T-cell (primary cell): Measurements from ENCODE around the gene INSRR. TPM values are rescaled to one million over a fixed set of nuclear protein-coding genes. Genes with fewer than 3 reads are reported as not detected.

Source experiments
- ATAC-seq, 4 experiments: fragments of 200-7000 bp in 3 of 4; fragments of 150-1000 bp in 1 of 4; cut with Tn5 transposase; replicated peaks in 1 of 4; 1 replicate in 3 of 4; 2 replicates in 1 of 4; pipeline ENCODE4 v1.10.0; 2021; ENCODE audit warnings: moderate library complexity in 3 of 4, mild to moderate bottlenecking in 2 of 4, moderate number of reproducible peaks in 1 of 4
- CTCF ChIA-PET, 2 donors: fragments of 300-600 bp; sonication (Branson Sonifier 250); formaldehyde crosslinking; loops; one replicate each; lab custom pipeline; 2022; ENCODE audit warnings: antibody characterized with exemption in 2 of 2; lab: Charles Lee
- POLR2A ChIA-PET, 2 donors: fragments of 300-600 bp; sonication (Branson Sonifier 250); formaldehyde crosslinking; loops; one replicate each; lab custom pipeline; 2022; ENCODE audit warnings: antibody characterized with exemption in 2 of 2; lab: Charles Lee
- DNase-seq, 35 experiments: peaks; one replicate each; pipeline versions ENCODE4 v3.0.0 to v3.0.0-alpha.2; 2013 to 2023
- H3K27ac ChIP-seq: one replicate; pipeline ENCODE4 v1.5.1; 2013; ENCODE audit warnings: low read length
- H3K27me3 ChIP-seq, 2 experiments: replicated peaks in 1 of 2; 1 replicate in 1 of 2; 2 replicates in 1 of 2; pipeline versions ENCODE4 v1.6.1 to v1.7.0; 2013; ENCODE audit warnings: low read length in 1 of 2, mixed read lengths in 1 of 2; ENCODE audit not compliant: control insufficient read depth in 2 of 2, insufficient read depth in 2 of 2; ENCODE audit errors: extremely low read depth in 1 of 2
- H3K36me3 ChIP-seq, 2 donors: 1 replicate in 1 of 2; 2 replicates in 1 of 2; pipeline versions ENCODE4 v1.6.1 to v1.7.0; 2013; ENCODE audit warnings: low read length in 1 of 2; ENCODE audit not compliant: control insufficient read depth in 2 of 2, insufficient read depth in 1 of 2; ENCODE audit errors: extremely low read depth in 1 of 2
- H3K4me1 ChIP-seq, 2 experiments: 1 replicate in 1 of 2; 2 replicates in 1 of 2; pipeline versions ENCODE4 v1.6.1 to v1.7.0; 2013; ENCODE audit warnings: low read length in 2 of 2, mixed read lengths in 1 of 2; ENCODE audit not compliant: insufficient read depth in 2 of 2, control insufficient read depth in 1 of 2; ENCODE audit errors: extremely low read depth in 1 of 2
- H3K4me3 ChIP-seq, 2 donors: 1 replicate in 1 of 2; 2 replicates in 1 of 2; pipeline versions ENCODE4 v1.5.1 to v1.7.0; 2013; ENCODE audit warnings: mild to moderate bottlenecking in 2 of 2, low read length in 1 of 2, moderate library complexity in 1 of 2; ENCODE audit not compliant: control insufficient read depth in 1 of 2; ENCODE audit errors: extremely low read depth in 1 of 2
- H3K9me3 ChIP-seq: 2 replicates; pipeline ENCODE4 v1.7.0; 2013
- H3K27ac Mint-ChIP-seq, 2 donors: one replicate each; pipeline ENCODE4 v1.8.0; 2020 to 2021; ENCODE audit warnings: mild to moderate bottlenecking in 2 of 2, mixed read lengths in 2 of 2
- H3K27me3 Mint-ChIP-seq, 2 donors: one replicate each; pipeline ENCODE4 v1.8.0; 2021 to 2022; ENCODE audit warnings: mixed read lengths in 2 of 2
- H3K36me3 Mint-ChIP-seq: one replicate; pipeline ENCODE4 v1.8.0; 2021; ENCODE audit warnings: mixed read lengths
- H3K4me1 Mint-ChIP-seq, 3 donors: one replicate each; pipeline ENCODE4 v1.8.0; 2020 to 2022; ENCODE audit warnings: mixed read lengths in 3 of 3, mild to moderate bottlenecking in 1 of 3
- H3K4me3 Mint-ChIP-seq, 3 donors: one replicate each; pipeline ENCODE4 v1.8.0; 2020 to 2022; ENCODE audit warnings: mild to moderate bottlenecking in 3 of 3, mixed read lengths in 3 of 3, moderate library complexity in 3 of 3
- H3K9me3 Mint-ChIP-seq, 3 donors: one replicate each; pipeline ENCODE4 v1.8.0; 2020 to 2022; ENCODE audit warnings: mixed read lengths in 3 of 3
- WGBS: methylation state at CpG from one replicate; pipeline ENCODE4 v1.1.5; 2013; ENCODE audit warnings: missing lambda C conversion rate; ENCODE audit not compliant: insufficient coverage; 5-methylcytosine and 5-hydroxymethylcytosine counted together
- total RNA-seq, 35 experiments: library from RNA in 6 of 35; stranded (reverse) in 6 of 35; fragments of 120-200 nt in 1 of 35; gene quantifications; one replicate each; pipeline versions ENCODE4 v1.2.1 to v1.2.4 and lab custom pipeline; 2013 to 2026

INSRR gene
- total RNA-seq, 5 donors from 2014 or later (not counting 1 experiment from before 2014, with no cell fraction given), result 0.07 TPM; not detected in 4

DNA sequence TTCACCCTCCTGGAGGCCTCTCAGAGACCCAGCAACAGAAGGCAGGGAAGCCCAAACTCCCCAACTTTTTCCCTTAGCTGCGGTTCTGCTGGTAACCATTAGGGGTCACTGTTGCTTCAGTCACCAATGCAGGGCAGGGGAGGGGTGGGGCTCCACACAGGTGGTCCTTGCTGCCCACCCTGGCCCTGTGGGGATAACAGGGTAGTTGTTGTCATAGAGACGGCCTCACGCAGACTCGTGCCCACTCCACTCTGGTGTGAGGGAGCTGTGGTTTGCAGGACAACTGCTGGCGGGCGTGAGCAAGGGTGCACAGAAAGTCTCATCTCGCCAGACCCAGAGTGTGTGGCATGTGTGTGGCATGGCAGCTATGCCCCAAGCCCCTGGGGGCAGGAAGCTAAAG, 19.9 kb downstream of the INSRR start:
- H3K27me3 Mint-ChIP-seq, result peaks cover 41 to 49% of the 10 kb centered on the region in 2 donors
- no peaks in the 10 kb centered on the region for H3K9me3 ChIP-seq
- no peaks in the 10 kb centered on the region for H3K9me3 Mint-ChIP-seq
- H3K36me3 ChIP-seq, result no peaks in the 10 kb centered on the region
- H3K27me3 ChIP-seq, result peaks cover 0 to 75% of the 10 kb centered on the region in 2 experiments
- H3K4me1 Mint-ChIP-seq, result peaks cover 13 to 20% (median 17%) of the 10 kb centered on the region in 3 donors
- H3K36me3 Mint-ChIP-seq, result peaks cover 2% of the 10 kb centered on the region
- POLR2A ChIA-PET, result no interaction called here
- CTCF ChIA-PET, result interaction anchor here (0.5 to 3.5 kb wide), 24 partner anchors 9 to 236 kb away, joined by 3 to 27 read pairs (median 5); partner anchors contain the start of genes INSRR (in 2 of the 2), NTRK1 (in 2 of the 2), SH2D2A (in 2 of the 2) and LRRC71 (in 1 of the 2)
- no peak overlapping the region for H3K27ac ChIP-seq
- ATAC-seq (peak; percentile 62 to 67 (median 64)), DNase-seq (peak in 23 of 35 experiments; percentile 18 to 73 (median 40))
- WGBS, result 39% methylated on average over 7 of the region's 7 CpGs
- no peak overlapping the region for H3K27ac Mint-ChIP-seq
- H3K4me3 ChIP-seq, result no peak overlapping the region
- no peak overlapping the region for H3K4me3 Mint-ChIP-seq
- H3K4me1 ChIP-seq, result peaks cover 0 to 16% of the 10 kb centered on the region in 2 experiments

DNA sequence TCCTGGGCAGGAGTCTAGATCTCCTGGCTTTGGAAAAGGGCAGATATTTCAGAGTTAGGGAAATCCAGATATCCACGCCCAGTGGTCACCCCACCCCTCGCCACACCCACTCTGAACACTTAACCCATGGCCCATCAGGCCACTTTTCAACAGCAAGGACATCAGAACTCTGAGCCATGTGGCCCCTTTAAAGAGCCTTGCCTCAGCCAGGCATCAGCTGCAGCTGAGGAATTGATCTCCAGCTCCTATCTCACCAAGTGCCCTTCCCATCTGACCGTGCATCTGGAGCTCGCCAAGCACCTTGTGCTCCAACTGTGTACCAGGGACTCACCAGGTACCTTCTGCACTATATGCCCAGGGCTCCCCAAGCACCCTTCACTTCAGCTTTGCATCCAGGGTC, 22.0 kb downstream of the INSRR start:
- no peaks in the 10 kb centered on the region for H3K9me3 ChIP-seq
- no peak overlapping the region for H3K27ac ChIP-seq
- H3K36me3 ChIP-seq, result no peaks in the 10 kb centered on the region
- ChIA-PET CTCF (interaction anchor here (0.6 to 3.5 kb wide), 9 partner anchors 12 to 235 kb away, joined by 3 to 27 read pairs (median 4); partner anchors contain the start of genes INSRR (in 2 of the 2) and NTRK1 (in 2 of the 2)), POLR2A (interaction anchor here in 1 of 2 donors (0.5 kb wide), 1 partner anchor 29 kb away, joined by 3 read pairs; no protein-coding TSS in a partner anchor)
- Mint-ChIP-seq H3K27ac (no peak overlapping the region), H3K9me3 (no peaks in the 10 kb centered on the region), H3K4me1 (peaks cover 13 to 22% (median 15%) of the 10 kb centered on the region in 3 donors), H3K27me3 (peaks cover 30 to 31% of the 10 kb centered on the region in 2 donors), H3K36me3 (no peaks in the 10 kb centered on the region), H3K4me3 (no peak overlapping the region)
- peaks cover 0 to 56% of the 10 kb centered on the region in 2 experiments for H3K27me3 ChIP-seq
- no peak overlapping the region for H3K4me3 ChIP-seq
- ATAC-seq (no peak), DNase-seq (no peak)
- WGBS, result 95% methylated on average over 3 of the region's 4 CpGs
- H3K4me1 ChIP-seq, result peaks cover 0 to 16% of the 10 kb centered on the region in 2 experiments

DNA sequence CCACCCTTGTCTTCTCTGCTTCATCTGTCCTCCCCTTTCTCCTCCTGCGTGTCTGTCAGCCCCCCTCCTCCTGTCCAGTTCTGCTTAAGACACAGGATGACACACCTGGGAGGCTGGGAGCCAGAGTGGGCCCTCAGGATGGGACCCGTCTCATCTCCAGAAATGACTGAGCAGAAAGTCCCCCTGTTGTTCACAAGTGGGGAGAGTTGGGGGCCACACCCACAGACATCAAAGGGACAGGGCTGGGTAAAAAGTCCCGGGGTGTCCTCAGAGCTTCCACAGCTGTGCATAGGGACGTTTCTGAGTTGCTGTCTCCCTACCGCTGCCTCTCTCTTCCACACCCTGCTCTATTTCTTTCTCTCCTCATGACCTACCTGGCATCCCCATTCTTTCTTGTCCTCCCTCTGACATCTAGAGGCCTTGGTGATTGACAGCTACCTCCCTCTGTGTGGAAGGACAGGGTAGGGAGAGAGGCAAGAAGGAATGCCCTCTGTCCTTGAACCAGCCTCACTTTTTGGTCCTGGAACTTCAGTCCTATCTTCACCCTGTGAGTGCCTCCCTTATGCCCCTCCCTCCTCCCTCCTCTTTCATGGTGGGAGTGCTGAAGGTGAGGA, 22.8 kb downstream of the INSRR start:
- peak overlapping the region; percentile 11 for H3K27ac ChIP-seq
- no peaks in the 10 kb centered on the region for H3K9me3 ChIP-seq
- ChIA-PET POLR2A (interaction anchor here in 1 of 2 donors (0.5 kb wide), 1 partner anchor 28 kb away, joined by 3 read pairs; no protein-coding TSS in a partner anchor), CTCF (interaction anchor here in 1 of 2 donors (0.6 to 3.5 kb wide), 3 partner anchors 22 to 51 kb away, joined by 3 to 26 read pairs (median 3); partner anchors contain the start of genes INSRR and NTRK1)
- DNase-seq, result peak in 9 of 35 experiments; percentile 23 to 54 (median 35)
- peaks cover 0 to 52% of the 10 kb centered on the region in 2 experiments for H3K27me3 ChIP-seq
- no peak overlapping the region for H3K4me3 Mint-ChIP-seq
- peaks cover 24 to 29% of the 10 kb centered on the region in 2 donors for H3K27me3 Mint-ChIP-seq
- no peaks in the 10 kb centered on the region for H3K36me3 ChIP-seq
- H3K36me3 Mint-ChIP-seq, result no peaks in the 10 kb centered on the region
- peak overlapping the region in 1 of 2 donors; percentile 41 for H3K27ac Mint-ChIP-seq
- peaks cover 13 to 22% (median 15%) of the 10 kb centered on the region in 3 donors for H3K4me1 Mint-ChIP-seq
- peak in 2 of 4 experiments; percentile 24 to 72 for ATAC-seq
- H3K4me3 ChIP-seq, result no peak overlapping the region
- peaks cover 0 to 16% of the 10 kb centered on the region in 2 experiments for H3K4me1 ChIP-seq
- 50% methylated on average over 1 of the region's 5 CpGs for WGBS
- H3K9me3 Mint-ChIP-seq, result no peaks in the 10 kb centered on the region

DNA sequence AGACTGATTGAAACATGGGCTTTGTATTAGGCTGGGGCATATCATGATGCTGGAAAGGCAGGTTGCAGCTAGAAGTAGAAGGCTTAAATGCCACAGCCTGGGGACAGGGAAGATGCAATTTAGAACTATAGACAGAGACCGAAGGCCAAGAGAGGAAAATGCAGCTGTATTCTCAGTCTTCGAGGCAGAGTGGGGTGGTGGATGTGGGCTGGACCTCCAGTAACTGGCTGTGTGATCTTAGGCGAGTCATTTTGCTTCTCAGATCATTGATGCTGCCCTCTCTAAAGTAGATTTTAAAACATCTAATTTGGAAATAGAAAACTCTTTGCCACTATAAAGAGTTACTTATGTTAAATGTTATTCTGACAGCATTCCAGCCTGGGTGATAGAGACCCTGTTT, 24.6 kb downstream of the INSRR start:
- POLR2A ChIA-PET, result no interaction called here
- CTCF ChIA-PET, result interaction anchor here in 1 of 2 donors (0.6 to 1.3 kb wide), 2 partner anchors 11 to 21 kb away, joined by 3 to 4 read pairs; no protein-coding TSS in a partner anchor
- no peaks in the 10 kb centered on the region for H3K9me3 ChIP-seq
- Mint-ChIP-seq H3K27ac (no peak overlapping the region), H3K9me3 (no peaks in the 10 kb centered on the region), H3K36me3 (no peaks in the 10 kb centered on the region), H3K4me3 (no peak overlapping the region), H3K27me3 (peaks cover 14 to 21% of the 10 kb centered on the region in 2 donors), H3K4me1 (peaks cover 13 to 22% (median 15%) of the 10 kb centered on the region in 3 donors)
- DNase-seq (no peak), ATAC-seq (no peak)
- no peak overlapping the region for H3K4me3 ChIP-seq
- H3K36me3 ChIP-seq, result no peaks in the 10 kb centered on the region
- H3K4me1 ChIP-seq, result peaks cover 0 to 16% of the 10 kb centered on the region in 2 experiments
- WGBS, result 66% methylated on average over 2 of the region's 3 CpGs
- H3K27me3 ChIP-seq, result peaks cover 0 to 41% of the 10 kb centered on the region in 2 experiments
- H3K27ac ChIP-seq, result no peak overlapping the region

DNA sequence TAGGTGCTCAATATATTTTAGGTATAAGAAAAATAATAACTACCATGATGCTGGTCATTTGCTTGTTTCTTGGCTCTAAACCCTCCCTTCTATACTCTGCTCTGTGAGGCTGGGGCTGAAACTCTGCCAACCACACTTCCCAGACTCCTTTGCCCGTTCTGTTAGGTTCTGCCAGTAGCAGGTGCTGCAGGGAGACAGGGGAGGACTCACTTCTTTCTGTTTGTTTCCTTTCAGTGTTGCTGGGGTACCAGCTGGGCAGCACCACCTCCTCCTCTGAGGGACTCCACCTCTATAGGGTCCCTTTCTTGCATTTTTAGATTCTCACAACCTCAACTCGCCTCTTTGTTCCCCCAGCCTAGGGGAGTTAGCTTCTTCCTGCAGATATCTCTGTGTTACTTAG, 25.3 kb downstream of the INSRR start:
- Histone ChIP-seq H3K27ac (no peak overlapping the region), H3K36me3 (no peaks in the 10 kb centered on the region), H3K4me3 (no peak overlapping the region), H3K4me1 (peaks cover 0 to 11% of the 10 kb centered on the region in 2 experiments), H3K9me3 (no peaks in the 10 kb centered on the region), H3K27me3 (peaks cover 0 to 34% of the 10 kb centered on the region in 2 experiments)
- ChIA-PET POLR2A (no interaction called here), CTCF (interaction anchor here in 1 of 2 donors (1.3 kb wide), 1 partner anchor 11 kb away, joined by 4 read pairs; no protein-coding TSS in a partner anchor)
- DNase-seq, result peak in 2 of 35 experiments; percentile 14 to 48
- no CpG with 5 or more reads among the region's 2 CpGs for WGBS
- no peak overlapping the region for H3K27ac Mint-ChIP-seq
- H3K36me3 Mint-ChIP-seq, result no peaks in the 10 kb centered on the region
- no peak overlapping the region for H3K4me3 Mint-ChIP-seq
- peaks cover 9 to 20% (median 11%) of the 10 kb centered on the region in 3 donors for H3K4me1 Mint-ChIP-seq
- H3K9me3 Mint-ChIP-seq, result no peaks in the 10 kb centered on the region
- peaks cover 13 to 21% of the 10 kb centered on the region in 2 donors for H3K27me3 Mint-ChIP-seq
- ATAC-seq, result peak in 1 of 4 experiments; percentile 83

DNA sequence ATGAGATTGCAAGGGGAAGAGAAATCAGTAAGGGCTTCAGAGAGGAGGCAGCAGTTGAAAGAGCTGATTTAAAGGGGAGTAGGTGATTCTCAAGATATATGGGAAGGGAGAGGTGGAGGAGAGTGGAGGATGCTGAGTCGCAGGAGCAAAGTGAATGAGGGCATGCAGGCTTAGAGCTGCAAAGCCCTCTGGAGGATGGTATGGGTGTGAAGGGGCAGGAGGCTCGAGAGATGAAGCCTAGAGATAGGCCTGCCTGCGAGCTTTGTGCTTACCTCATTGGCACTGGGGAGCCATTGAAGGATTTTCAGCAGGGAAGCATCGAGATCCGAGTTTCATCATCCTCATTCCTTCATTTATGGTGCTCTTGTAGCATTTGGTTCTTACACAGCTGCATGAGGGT, 26.5 kb downstream of the INSRR start:
- Histone ChIP-seq H3K27ac (no peak overlapping the region), H3K4me3 (no peak overlapping the region), H3K4me1 (peaks cover 0 to 11% of the 10 kb centered on the region in 2 experiments), H3K27me3 (peaks cover 0 to 29% of the 10 kb centered on the region in 2 experiments), H3K36me3 (no peaks in the 10 kb centered on the region), H3K9me3 (no peaks in the 10 kb centered on the region)
- peaks cover 9 to 19% (median 10%) of the 10 kb centered on the region in 3 donors for H3K4me1 Mint-ChIP-seq
- no peaks in the 10 kb centered on the region for H3K9me3 Mint-ChIP-seq
- no peaks in the 10 kb centered on the region for H3K36me3 Mint-ChIP-seq
- H3K27ac Mint-ChIP-seq, result no peak overlapping the region
- no peak for ATAC-seq
- POLR2A ChIA-PET, result no interaction called here
- DNase-seq, result no peak
- 73% methylated on average over 3 of the region's 5 CpGs for WGBS
- no peak overlapping the region for H3K4me3 Mint-ChIP-seq
- CTCF ChIA-PET, result interaction anchor here in 1 of 2 donors (0.8 kb wide), 1 partner anchor 27 kb away, joined by 3 read pairs; no protein-coding TSS in a partner anchor
- H3K27me3 Mint-ChIP-seq, result peaks cover 10 to 20% of the 10 kb centered on the region in 2 donors
